Kidney glomerular epithelial cell (primary cell): ENCODE data around the gene ZFAND3.

Experiments used
- DNase-seq: peaks from one replicate; lab custom pipeline; 2025; lab: John Stamatoyannopoulos, UW

Gene ZFAND3

DNA sequence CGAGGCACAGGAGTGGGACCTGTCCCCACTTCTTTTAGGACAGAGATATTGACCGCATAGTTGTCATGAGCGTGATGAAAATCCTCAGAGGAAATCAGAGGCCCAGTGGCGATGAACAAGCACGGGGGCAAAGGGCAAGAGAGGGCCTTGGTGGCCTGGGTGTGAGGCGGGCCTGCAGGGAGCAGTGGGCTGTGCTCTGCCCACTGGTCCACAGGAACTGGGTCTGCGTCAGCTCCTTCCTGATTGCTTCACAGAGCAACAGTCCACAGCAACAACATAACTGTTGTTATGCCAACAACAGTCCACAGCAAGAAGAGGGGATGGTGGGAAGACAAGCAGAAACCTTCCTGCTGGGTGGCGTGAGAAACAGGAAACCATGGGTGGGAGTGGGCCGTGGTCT lies 335.6 kb downstream of the ZFAND3 start:
- DNase-seq = no peak

DNA sequence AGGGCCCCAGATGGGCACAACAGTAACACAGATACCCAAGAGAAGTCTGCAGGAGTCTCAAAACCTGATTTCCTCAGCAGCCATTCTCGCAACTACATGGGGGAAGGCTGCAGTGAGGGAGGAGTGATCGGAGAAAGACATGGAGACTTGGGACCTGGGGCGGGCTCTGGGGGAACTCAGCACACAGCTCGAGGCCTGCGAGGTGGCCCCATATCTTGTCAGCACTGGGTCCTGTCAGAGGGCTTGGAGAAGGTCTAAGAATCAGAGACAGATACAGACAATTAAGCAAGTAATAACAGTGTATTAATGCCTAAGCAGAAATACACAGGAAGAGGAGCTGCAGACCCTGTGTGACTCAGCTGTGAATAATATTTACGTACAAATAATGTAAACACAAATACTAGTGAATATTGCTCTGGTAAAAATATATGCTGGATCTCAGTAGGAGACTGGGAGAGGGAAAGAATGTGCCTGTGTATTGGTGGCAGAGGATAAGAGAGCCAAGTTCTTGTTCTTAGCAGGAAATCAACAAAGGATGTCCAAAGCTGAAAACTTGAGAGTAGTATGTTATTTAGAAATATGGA lies 336.2 kb downstream of the ZFAND3 start:
- DNase-seq = no peak

DNA sequence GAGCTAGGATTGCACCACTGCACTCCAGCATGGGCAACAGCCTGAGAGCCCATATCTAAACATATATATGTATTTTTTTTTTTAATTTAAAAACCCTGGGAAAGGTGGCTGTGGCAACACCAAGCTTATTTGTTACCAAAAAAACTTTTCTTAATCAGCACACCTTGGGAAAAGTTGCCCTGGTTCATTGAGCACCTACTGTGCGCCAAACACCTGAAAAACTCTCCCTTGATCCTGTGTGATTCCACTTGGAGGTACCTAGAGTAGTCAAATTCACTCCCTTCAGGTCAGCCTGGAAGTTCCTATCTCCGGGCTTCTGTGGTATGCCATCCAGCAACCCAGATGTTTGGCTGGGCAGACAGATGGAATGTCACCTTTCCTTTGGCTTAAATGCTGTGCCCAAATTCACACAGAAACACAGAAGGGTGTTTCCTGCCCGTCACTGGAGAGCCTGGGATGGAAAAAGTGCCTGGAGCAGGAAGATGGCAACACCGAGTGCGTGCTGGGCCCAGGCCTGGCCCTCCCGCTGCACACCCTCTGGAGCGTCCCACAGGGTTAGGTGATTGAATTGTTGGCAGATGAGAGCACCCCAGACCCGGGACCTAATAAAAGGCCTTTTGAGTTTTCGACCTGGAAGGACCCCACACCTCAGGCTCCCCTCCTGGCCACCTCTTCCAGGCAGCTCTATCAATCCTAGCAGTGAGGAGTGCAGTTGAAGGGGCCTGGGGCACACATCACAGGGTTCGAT lies 337.5 kb downstream of the ZFAND3 start:
- DNase-seq = no peak

DNA sequence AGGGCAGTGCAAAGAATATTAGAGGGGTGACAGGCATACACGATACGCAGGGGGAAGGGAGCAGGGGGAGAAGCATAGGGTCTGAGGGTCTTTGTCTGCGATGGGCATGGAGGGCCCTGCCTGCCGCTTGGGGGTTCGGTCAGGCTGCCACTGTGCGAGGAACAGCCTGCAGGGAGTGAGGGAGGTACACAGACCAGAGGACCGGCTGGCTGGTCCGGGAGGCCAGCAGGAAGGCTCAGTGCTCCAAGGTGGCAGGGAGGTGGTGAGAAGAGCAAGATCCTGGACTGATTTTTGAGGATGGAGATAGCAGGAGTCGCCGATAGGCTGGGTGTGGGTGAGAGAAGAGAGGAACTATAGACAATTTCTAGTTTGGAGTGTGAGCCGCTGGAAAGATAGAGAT lies 338.4 kb downstream of the ZFAND3 start:
- DNase-seq = no peak

DNA sequence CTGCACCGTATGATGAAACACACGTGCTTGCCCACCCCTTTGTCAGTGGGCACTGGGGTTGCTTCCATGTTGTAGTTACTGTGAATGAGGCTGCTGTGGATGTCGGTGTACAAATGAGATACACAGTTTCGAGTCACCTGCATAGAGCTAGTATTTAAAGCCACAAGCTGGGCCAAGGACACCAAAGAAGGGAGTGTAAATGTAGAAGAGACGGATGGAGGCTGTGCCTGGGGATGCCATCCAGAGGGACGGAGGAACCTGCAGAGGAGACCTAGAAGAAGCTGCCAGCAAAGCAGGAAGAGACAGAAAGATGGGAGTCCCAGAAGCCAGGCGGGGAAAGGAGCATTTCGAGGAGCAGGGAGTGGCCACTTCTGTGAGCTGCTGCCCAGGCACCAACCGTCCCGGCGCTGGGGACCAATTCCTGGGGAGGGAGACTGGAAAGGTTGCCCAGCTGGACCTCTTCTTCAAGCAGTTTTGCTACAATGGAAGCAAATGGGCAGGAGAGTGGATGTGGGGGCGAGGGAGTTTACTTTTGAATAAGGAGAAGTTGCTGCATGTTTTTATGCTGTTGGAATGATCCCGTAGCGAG lies 339.3 kb downstream of the ZFAND3 start:
- DNase-seq = no peak

DNA sequence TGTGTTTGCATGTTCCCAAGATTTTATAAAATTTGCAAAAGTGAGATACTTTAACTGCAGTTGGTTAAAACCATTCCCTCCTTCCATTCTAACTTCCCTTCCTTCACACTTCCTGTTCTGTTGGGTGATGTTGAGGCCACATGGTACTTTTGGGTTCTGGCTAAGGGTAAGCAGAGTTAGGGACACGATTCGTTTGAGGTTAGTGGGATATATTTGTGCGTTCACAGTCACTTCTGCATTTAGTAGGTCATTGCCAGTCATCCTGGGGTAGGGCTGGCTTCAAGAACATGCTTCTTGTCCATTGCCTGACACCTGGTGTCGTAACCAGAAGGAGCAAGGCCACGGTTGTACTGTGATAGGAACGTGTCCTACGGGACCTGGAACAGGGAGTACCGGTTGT lies 340.1 kb downstream of the ZFAND3 start:
- DNase-seq = no peak

DNA sequence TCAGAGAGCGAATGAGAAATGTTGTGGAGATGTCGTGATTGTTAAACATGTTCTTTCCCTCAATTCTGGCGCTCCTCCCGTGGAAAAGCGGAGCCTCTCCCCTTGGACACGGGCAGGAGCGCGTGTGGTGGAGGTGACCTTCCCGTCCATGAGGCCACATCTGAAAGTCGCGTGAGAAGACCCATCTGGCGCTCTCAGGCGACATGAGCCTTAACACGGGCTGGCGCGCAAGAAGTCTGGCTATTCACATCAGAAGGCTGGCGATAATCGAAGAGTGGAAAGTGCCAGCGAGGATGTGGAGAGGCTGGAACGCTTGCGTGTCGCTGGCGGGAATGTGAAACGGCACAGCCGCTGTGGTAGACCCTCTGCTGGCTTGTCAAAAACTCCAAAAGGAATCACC lies 341.3 kb downstream of the ZFAND3 start:
- DNase-seq = no peak

DNA sequence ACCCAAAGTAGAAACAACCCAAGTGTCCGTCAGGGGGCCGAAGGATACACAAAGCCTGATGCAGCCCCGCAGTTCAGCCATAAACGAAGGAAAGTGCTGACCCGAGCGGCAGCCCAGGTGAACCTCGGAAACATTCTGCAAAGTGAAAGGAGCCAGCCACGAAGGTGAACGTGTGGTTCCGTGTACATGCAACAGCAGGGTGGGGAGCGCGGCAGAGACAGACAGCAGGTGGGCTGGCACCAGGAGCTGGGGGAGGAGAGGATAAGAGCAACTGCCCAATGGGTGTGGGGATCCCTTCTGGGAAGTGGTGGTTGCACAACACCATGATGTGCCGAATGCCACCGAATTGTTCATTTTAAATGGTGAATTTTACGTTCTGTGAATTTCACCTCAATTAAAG lies 341.8 kb downstream of the ZFAND3 start:
- no peak for DNase-seq

DNA sequence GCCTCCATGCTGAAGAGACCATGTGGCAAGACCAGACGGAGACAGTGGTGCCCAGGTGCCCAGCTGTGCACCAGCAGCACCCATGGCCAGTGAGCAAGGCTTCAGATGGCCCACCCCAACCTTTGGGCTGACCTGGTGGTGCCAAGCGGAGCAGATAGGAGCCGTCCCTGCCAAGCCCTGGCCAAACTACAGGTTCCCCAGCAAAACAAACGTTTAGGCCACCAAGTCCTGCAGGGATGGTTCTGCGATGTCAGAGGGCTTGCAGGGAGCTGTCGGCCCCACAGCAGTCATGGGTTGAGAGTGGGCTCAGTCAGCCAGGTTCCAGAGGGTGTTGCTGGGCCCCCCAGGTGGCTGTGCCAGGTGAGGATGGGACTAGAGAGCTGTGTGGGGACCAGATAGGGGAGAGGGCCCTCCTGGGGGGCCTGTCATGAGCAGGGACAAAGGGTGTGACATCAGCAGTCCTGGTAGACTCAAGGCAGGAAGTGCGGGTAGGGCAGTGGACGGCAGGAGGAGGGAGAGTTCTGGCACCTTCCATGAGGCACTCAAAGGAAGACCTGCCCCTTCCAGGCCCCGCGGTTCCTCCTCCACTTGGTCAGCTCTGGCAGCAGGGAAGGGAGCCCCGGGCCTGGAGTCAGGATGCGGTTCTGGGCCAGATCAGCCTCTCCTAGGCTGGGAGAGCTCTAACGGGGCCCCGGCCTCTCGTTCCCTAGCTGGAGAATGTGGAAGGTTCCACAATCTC lies 342.4 kb downstream of the ZFAND3 start:
- DNase-seq = no peak

DNA sequence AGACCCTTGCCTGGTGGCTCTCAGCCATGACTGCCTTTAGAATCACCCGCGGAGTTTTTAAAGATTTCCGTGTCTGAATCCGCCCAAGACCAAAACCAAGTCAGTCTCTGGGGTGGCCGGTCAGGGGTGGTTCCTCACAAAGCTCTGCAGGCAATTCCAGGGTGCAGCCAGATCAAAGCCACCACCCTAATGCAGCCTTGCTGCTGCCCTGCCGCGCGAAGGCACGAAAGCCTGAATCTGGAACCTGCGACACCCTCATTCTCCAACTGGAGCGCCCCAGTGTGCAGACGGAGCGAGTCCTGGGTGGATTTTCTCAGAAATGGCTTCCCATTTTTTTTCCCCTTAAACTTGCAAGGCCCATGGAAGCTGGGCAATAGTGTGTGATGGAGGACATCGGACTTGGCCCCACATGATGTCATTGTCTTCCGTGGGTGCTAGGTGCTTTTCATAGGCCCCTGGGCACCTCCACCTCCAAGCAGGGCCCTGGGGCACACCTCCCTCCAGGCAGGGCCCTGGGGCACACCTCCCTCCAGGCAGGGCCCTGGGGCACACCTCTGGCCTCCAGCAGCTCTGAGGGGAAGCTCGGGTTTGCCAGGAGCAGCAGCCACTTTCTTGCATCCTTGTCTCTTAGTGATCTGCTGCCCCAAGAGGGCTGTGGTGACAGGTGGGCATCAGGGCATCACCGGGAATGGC lies 343.1 kb downstream of the ZFAND3 start:
- no peak for DNase-seq

DNA sequence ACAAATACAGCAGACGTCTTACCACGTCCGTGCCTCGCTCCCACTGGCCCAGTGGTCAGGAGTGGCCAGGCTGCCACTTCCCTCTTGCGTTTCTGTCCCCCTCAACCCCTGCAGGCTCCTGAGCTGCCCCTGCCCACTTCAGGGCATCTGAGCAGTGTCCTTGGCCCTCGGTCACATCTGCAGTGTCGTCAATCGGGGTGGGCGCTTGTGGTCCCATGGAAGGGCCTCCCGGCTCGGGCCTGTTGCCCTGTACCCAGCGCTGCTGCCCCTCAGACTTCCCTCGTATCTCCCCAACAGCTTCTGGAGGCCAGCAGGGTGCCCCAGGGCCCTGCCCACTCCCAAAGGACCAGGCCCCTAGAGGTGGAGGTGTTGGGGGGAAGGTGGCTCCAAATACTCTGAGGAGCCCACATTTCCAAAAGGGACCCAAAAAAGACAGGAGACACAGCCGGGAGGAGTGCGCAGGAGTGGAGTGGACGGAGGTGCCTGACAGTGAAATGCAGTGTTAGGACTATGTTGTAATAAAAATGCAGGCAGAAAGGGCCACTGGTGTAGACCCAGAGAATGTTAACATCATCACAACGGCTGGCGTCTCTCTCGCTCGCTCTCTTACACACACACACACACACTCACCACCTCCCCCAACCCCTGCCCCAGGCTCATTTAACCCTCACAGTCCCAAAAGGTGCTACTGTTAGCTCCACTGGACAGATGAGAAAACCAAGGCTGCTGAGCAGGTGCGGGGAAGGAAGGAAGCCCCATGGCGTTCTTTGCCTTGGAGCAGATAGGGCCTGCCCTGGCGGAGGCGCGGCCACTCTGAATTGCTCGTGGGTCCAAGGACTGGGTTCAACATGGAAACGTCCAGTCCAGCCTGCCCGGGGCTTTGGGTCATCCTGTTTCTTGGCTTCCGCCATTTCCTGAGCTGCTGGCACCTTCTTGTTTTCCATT lies 343.9 kb downstream of the ZFAND3 start:
- no peak for DNase-seq

DNA sequence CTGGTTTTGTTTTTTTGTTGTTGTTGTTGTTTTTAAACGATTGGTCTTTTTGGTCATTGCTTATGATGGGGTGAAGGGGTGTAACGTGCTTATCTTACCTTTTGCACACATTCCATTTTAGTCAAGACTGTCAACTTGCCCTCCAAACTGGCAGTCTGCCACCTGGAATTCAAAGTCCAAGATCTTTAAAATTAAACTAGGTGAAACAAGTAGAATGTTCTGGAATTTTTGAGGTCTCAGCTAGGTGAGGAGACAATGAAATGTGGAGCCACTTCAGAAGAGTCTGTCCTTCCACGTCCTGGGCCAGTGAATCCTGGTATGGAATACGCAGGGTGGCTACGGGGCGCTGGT lies 344.6 kb downstream of the ZFAND3 start:
- DNase-seq = no peak

DNA sequence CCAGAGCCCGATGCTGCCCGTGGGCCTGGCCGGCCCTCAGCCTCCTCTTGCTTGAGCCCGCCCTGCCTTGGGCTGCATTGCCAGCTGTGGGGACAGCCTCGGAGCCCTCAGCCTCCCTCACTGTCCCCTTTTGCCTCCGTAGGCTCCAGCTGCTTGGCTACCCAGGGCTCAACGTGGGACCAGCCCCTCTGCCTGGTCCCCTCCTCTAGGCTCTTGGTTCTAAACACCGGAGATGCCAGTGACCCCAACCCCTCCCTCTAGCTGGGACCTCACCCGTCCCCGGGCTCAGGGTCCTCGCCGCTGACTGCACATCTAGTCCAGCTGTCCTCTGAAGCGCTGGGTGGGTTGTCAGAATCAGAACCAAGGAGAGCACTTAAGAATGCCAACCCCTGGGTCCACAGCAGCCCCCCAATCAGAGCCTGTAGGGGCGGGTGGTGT lies 345.2 kb downstream of the ZFAND3 start:
- DNase-seq = no peak

DNA sequence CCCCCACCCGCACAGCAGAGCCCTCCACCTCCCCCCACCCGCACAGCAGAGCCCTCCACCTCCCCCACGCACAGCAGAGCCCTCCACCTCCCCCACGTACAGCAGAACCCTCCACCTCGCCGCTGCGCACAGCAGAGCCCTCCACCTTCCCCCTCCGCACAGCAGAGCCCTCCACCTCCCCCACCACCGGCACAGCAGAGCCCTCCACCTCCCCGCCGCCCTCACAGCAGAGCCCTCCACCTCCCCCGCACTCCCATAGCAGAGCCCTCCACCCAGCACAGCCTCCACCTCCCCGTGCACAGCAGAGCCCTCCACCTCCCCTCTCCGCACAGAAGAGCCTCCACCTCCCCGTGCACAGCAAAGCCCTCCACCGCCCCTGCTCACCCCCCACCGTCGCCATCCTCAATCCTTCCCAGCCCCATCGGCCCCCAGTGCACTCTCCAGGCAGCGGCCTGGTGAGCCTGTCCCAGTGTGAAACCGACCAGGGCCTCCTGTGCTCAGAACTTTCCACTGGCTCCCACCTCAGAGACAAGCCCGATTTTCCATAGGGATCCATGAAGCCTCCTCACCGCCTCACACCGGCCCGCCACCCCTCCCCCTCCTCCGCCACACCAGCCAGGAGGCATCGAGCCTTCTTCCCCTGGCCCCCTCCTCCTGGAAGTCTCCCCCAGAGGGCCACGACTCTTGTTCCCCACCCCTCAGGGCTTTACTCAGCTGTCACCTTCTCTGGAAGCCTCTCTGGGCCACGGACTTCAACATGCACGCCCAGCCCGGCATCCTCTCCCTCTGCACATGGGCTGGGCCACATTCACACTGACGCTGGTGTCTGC lies 347.1 kb downstream of the ZFAND3 start:
- no peak for DNase-seq

DNA sequence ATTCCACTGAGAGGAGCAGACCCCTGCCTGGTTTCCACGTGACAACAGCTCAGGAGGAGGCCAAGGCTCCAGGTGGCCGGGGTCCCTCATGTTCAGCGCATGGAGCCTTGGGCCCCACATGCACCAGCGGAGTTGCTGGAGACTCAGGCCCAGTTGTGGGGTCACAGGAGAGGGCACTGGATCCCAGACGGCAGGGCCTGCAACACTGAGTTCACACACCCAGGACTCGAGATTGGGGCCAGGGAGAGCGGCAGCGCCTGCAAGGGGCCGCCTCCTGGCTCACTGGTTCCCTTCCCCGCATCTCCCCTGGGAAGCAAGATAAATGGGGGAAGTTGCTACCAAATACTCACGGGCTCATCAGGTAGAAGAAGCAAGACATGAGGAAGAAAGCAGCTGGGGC lies 348.1 kb downstream of the ZFAND3 start:
- DNase-seq = no peak

DNA sequence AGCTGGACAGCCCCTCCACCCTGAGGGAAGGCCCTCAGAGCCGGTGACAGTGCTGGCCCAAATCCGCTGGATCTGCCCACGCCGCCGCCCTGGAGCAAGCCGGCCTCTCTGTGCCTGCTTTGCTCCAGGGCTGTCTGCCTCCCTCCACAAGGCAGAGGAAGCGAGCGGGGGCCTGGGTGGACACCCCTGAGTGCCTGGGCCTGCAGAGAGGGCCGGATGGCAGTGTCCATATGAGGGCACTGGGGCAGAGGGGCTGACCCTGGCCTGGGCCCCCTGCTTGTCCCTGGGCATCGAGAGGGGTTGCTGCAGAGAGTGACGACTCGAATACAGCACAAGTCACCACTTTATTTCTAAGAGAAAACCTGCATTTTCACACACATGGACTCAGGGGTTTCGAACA lies 348.6 kb downstream of the ZFAND3 start:
- DNase-seq = no peak

DNA sequence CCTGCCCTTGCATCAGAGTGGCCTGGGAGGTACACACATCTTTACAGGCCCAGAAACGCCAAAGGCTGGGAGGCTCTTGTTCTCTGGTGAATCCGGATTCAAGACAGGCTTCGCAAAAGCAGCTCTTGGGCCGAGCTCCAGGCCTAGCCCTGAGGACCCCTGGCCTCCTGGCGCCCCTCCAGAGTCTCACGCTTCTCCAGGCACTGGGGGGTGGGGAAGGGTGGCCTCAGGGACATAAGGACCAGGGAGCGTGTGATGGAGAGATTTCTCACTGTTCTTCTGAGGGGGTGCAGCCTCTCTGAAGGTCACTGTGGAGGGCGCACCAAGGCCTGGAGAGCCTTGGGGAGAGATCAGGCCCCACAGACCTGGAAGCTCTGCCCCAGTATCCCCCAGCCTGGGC lies 349.2 kb downstream of the ZFAND3 start:
- DNase-seq = no peak

DNA sequence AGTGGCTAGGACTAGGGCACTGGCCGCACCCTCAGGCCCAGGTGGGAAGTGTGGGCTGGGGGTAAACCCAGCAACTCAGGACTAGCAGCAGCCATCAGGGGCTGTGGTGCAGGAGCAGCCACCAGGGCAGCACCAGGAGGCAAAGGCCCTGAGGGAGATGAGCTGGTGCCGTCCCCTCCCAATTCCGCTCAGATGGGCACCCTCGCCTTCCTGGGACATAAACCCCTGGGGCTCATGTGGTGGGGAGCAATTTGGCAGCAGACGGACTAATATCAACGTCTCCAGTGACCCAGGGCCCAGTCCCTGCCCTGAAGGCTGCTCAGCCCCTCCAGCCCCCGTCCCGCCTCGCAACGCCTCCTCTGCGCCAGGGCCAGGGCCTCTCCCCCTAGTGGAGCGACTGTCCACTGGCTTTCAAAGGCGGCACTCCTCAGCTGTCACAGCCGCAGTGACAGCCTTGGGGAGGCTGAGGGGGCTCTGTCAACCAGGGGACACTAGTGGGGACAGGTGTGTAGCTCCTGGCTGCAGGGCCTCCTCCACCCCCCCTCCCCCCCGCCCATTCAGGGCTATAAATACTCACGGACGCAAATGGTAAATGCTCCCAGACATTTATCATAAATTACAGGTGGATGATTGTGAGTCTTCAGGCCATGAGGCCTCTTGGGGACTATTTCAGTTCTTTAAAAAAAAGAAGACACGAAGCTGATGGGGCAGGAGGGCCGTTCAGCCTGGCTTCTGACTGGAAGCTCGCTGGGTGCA lies 349.9 kb downstream of the ZFAND3 start:
- DNase-seq = no peak

DNA sequence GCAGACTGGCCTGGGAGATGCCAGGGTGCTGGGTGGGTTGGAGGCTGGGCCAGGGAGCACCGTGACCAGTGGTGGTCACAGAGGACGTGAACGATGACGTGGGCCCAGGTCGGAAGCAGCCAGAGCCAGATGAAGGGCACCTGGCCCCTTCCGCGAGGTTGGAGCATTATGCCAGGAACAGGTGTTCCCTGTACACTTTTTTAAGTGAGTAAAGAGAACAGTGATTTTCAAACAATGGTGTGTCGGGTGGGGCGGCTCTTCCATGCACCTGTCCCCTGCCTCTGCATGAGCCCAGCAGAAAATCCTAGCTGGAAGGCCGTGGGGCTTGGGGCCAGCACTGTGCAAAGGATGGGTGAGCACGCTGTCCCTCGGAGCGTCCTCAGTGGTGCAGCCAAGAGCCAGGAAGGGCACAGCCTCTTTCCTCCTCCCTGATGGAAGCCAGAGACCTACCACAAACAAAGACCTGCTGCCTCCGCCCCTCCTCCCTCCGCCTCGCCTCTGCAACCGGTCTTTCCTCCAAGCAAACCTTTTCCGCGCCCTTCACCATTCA lies 350.5 kb downstream of the ZFAND3 start:
- DNase-seq = no peak
